GM23338 (cell line): ENCODE measurements around the gene SLC6A18.

Source experiments
- EZH2 ChIP-seq: fragments of 200-600 bp; sonication (generic); IDR thresholded peaks from one replicate; pipeline ENCODE4 v1.8.0; 2017; ENCODE audit warnings: antibody characterized with exemption, mild to moderate bottlenecking, low read depth; ENCODE audit not compliant: unreplicated experiment
- EZH2phosphoT487 ChIP-seq: fragments of 200-600 bp; sonication (generic); IDR thresholded peaks from one replicate; pipeline ENCODE4 v1.8.1; 2018; ENCODE audit warnings: antibody characterized with exemption; ENCODE audit not compliant: unreplicated experiment
- JUNB ChIP-seq: IDR thresholded peaks from one replicate; pipeline ENCODE4 v1.6.1; 2016; ENCODE audit warnings: antibody characterized with exemption; ENCODE audit not compliant: unreplicated experiment
- POLR2AphosphoS5 ChIP-seq: IDR thresholded peaks from 2 replicates; pipeline ENCODE4 v1.6.1; 2016; ENCODE audit warnings: antibody characterized with exemption, low read depth
- TF ChIP-seq, protein P1 (sequence below), 2 experiments: fragments of 200-600 bp in 1 of 2; sonication (generic) in 1 of 2; conservative IDR thresholded peaks; 2 replicates each; pipeline versions ENCODE4 v1.5.1 to v1.6.1; 2016 to 2017; ENCODE audit warnings: antibody characterized with exemption in 2 of 2, low read depth in 2 of 2, mild to moderate bottlenecking in 2 of 2, moderate library complexity in 1 of 2

DNA sequence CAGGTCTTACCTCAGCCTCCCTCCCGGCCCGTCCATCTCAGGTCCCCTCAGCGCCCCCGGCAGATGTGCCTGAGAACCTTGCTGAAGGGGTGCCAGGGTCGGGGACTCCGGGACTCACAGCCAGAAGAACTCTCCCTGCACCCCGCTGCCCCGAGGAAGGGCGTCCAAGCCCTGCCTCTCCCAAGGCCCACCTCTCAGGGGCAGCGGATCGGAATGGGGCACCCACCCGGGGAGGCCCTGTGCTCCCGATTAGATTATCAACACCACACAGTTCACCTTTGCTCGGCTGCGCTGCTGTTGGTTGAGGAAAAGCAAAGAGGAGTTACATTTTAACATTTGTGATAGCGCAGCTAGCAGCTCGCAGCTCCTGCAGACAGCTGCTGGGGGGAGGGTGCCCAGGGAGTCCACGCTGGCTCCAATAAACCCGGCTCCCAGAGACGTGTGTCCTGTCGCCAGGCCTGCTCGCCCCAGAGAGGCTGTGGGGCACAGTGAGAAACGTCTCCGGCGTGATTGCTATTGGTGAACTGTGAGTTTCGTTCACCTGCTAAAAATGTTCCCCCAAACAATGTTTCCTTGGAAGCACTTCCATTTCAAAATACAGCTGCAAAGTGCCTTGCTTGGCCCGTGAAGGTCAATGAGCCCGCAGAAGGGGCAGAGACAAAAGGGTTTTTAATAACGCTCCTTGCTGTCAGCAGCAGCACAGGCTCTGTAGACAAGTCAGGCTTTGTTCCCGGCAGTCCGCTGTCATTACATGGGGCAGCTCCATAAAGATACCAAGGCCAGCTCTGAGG lies 42.4 kb upstream of the SLC6A18 start:
- no peak for TF ChIP-seq JUNB
- TF ChIP-seq, protein P1, sequence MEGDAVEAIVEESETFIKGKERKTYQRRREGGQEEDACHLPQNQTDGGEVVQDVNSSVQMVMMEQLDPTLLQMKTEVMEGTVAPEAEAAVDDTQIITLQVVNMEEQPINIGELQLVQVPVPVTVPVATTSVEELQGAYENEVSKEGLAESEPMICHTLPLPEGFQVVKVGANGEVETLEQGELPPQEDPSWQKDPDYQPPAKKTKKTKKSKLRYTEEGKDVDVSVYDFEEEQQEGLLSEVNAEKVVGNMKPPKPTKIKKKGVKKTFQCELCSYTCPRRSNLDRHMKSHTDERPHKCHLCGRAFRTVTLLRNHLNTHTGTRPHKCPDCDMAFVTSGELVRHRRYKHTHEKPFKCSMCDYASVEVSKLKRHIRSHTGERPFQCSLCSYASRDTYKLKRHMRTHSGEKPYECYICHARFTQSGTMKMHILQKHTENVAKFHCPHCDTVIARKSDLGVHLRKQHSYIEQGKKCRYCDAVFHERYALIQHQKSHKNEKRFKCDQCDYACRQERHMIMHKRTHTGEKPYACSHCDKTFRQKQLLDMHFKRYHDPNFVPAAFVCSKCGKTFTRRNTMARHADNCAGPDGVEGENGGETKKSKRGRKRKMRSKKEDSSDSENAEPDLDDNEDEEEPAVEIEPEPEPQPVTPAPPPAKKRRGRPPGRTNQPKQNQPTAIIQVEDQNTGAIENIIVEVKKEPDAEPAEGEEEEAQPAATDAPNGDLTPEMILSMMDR (conservative IDR thresholded peaks at IDR 0.05; ENCODE audit: low read depth in 2 of 2) = no peak
- TF ChIP-seq EZH2phosphoT487 = no peak
- TF ChIP-seq POLR2AphosphoS5 = no peak
- TF ChIP-seq EZH2 = no peak
